Effector memory CD8-positive, alpha-beta T cell (primary cell): ENCODE results near the gene TLL2.

ENCODE experiments used
- ATAC-seq: fragments of 150-1000 bp; cut with Tn5 transposase; replicated peaks from 2 replicates; pipeline ENCODE4 v1.10.0; 2021; ENCODE audit warnings: mild to moderate bottlenecking, moderate library complexity
- DNase-seq, 3 experiments: peaks; one replicate each; pipeline ENCODE4 v3.0.0; 2021
- H3K27ac Mint-ChIP-seq, 2 donors: one replicate each; pipeline ENCODE4 v1.8.0; 2022; ENCODE audit warnings: mild to moderate bottlenecking in 2 of 2, mixed read lengths in 2 of 2, moderate library complexity in 2 of 2
- H3K27me3 Mint-ChIP-seq, 2 donors: one replicate each; pipeline ENCODE4 v1.8.0; 2022; ENCODE audit warnings: mixed read lengths in 2 of 2
- H3K36me3 Mint-ChIP-seq: one replicate; pipeline ENCODE4 v1.8.0; 2022; ENCODE audit warnings: mild to moderate bottlenecking, moderate library complexity, mixed read lengths; ENCODE audit not compliant: insufficient read depth
- H3K4me1 Mint-ChIP-seq, 2 donors: one replicate each; pipeline ENCODE4 v1.8.0; 2022; ENCODE audit warnings: low read depth in 2 of 2, mixed read lengths in 2 of 2
- H3K4me3 Mint-ChIP-seq, 2 donors: one replicate each; pipeline ENCODE4 v1.8.0; 2022; ENCODE audit warnings: mild to moderate bottlenecking in 2 of 2, mixed read lengths in 2 of 2, moderate library complexity in 2 of 2
- H3K9me3 Mint-ChIP-seq, 2 donors: one replicate each; pipeline ENCODE4 v1.8.0; 2022; ENCODE audit warnings: mixed read lengths in 2 of 2

TLL2 gene

GRCh38 chr10:96417441-96417840 lies 96.3 kb downstream of the TLL2 start:
- no peaks in the 10 kb centered on the region for H3K4me1 Mint-ChIP-seq
- no peak overlapping the region for H3K27ac Mint-ChIP-seq
- H3K36me3 Mint-ChIP-seq: no peaks in the 10 kb centered on the region
- ATAC-seq (no peak), DNase-seq (no peak)
- no peaks in the 10 kb centered on the region for H3K9me3 Mint-ChIP-seq
- no peak overlapping the region for H3K4me3 Mint-ChIP-seq
- peaks cover 7 to 14% of the 10 kb centered on the region in 2 donors for H3K27me3 Mint-ChIP-seq

- DNase-seq (no peak), ATAC-seq (no peak)
- Mint-ChIP-seq H3K27me3 (peaks cover 12 to 14% of the 10 kb centered on the region in 2 donors), H3K4me1 (no peaks in the 10 kb centered on the region), H3K9me3 (no peaks in the 10 kb centered on the region), H3K36me3 (no peaks in the 10 kb centered on the region), H3K27ac (no peak overlapping the region), H3K4me3 (no peak overlapping the region)
These were observed 97.1 kb downstream of the TLL2 start for GRCh38 chr10:96416643-96417042.

GRCh38 chr10:96415891-96416554 lies 97.7 kb downstream of the TLL2 start:
- Mint-ChIP-seq H3K27me3 (peaks cover 12 to 14% of the 10 kb centered on the region in 2 donors), H3K4me3 (no peak overlapping the region), H3K4me1 (no peaks in the 10 kb centered on the region), H3K27ac (no peak overlapping the region), H3K36me3 (no peaks in the 10 kb centered on the region), H3K9me3 (no peaks in the 10 kb centered on the region)
- DNase-seq (no peak), ATAC-seq (no peak)

GRCh38 chr10:96415150-96415890 lies 98.4 kb downstream of the TLL2 start:
- peaks cover 8 to 12% of the 10 kb centered on the region in 2 donors for H3K27me3 Mint-ChIP-seq
- H3K4me1 Mint-ChIP-seq: no peaks in the 10 kb centered on the region
- no peaks in the 10 kb centered on the region for H3K9me3 Mint-ChIP-seq
- H3K4me3 Mint-ChIP-seq: no peak overlapping the region
- ATAC-seq: no peak
- H3K27ac Mint-ChIP-seq: no peak overlapping the region
- no peak for DNase-seq
- H3K36me3 Mint-ChIP-seq: no peaks in the 10 kb centered on the region

- ATAC-seq (no peak), DNase-seq (no peak)
- H3K4me1 Mint-ChIP-seq: no peaks in the 10 kb centered on the region
- no peak overlapping the region for H3K4me3 Mint-ChIP-seq
- H3K27me3 Mint-ChIP-seq: peaks cover 9 to 12% of the 10 kb centered on the region in 2 donors
- H3K36me3 Mint-ChIP-seq: no peaks in the 10 kb centered on the region
- H3K9me3 Mint-ChIP-seq: no peaks in the 10 kb centered on the region
- no peak overlapping the region for H3K27ac Mint-ChIP-seq
These were observed 99.4 kb downstream of the TLL2 start for GRCh38 chr10:96414303-96414702.

- Mint-ChIP-seq H3K4me1 (no peaks in the 10 kb centered on the region), H3K36me3 (no peaks in the 10 kb centered on the region), H3K27me3 (peaks cover 16 to 17% of the 10 kb centered on the region in 2 donors), H3K4me3 (no peak overlapping the region), H3K27ac (no peak overlapping the region), H3K9me3 (no peaks in the 10 kb centered on the region)
- no peak for DNase-seq
- no peak for ATAC-seq
These were observed 100.5 kb downstream of the TLL2 start for GRCh38 chr10:96413151-96413787.

GRCh38 chr10:96411716-96412320 lies 101.9 kb downstream of the TLL2 start:
- Mint-ChIP-seq H3K27me3 (peaks cover 31 to 32% of the 10 kb centered on the region in 2 donors), H3K4me1 (no peaks in the 10 kb centered on the region)
- no peak for DNase-seq

GRCh38 chr10:96410296-96410695 lies 103.4 kb downstream of the TLL2 start:
- ATAC-seq (no peak), DNase-seq (no peak)
- H3K36me3 Mint-ChIP-seq: no peaks in the 10 kb centered on the region
- no peak overlapping the region for H3K4me3 Mint-ChIP-seq
- H3K27me3 Mint-ChIP-seq: peaks cover 45 to 47% of the 10 kb centered on the region in 2 donors
- H3K9me3 Mint-ChIP-seq: no peaks in the 10 kb centered on the region
- H3K27ac Mint-ChIP-seq: no peak overlapping the region
- no peaks in the 10 kb centered on the region for H3K4me1 Mint-ChIP-seq

More at GRCh38 chr10:96411716-96412320, 101.9 kb downstream of the TLL2 start:
- no peak overlapping the region for H3K4me3 Mint-ChIP-seq
- no peak for ATAC-seq
- no peaks in the 10 kb centered on the region for H3K36me3 Mint-ChIP-seq
- no peaks in the 10 kb centered on the region for H3K9me3 Mint-ChIP-seq
- H3K27ac Mint-ChIP-seq: no peak overlapping the region

GRCh38 chr10:96408201-96408600 lies 105.5 kb downstream of the TLL2 start:
- ATAC-seq (no peak), DNase-seq (no peak)
- Mint-ChIP-seq H3K27me3 (peaks cover 48 to 52% of the 10 kb centered on the region in 2 donors), H3K36me3 (no peaks in the 10 kb centered on the region), H3K27ac (no peak overlapping the region), H3K4me1 (no peaks in the 10 kb centered on the region), H3K9me3 (no peaks in the 10 kb centered on the region), H3K4me3 (no peak overlapping the region)

- DNase-seq (no peak), ATAC-seq (no peak)
- Mint-ChIP-seq H3K27ac (no peak overlapping the region), H3K36me3 (no peaks in the 10 kb centered on the region), H3K27me3 (peaks cover 49 to 58% of the 10 kb centered on the region in 2 donors), H3K4me3 (no peak overlapping the region), H3K4me1 (no peaks in the 10 kb centered on the region), H3K9me3 (no peaks in the 10 kb centered on the region)
These were observed 106.1 kb downstream of the TLL2 start for GRCh38 chr10:96407560-96408069.

GRCh38 chr10:96406091-96406490 lies 107.6 kb downstream of the TLL2 start:
- DNase-seq (no peak), ATAC-seq (no peak)
- Mint-ChIP-seq H3K27ac (no peak overlapping the region), H3K36me3 (no peaks in the 10 kb centered on the region), H3K9me3 (no peaks in the 10 kb centered on the region), H3K4me3 (no peak overlapping the region), H3K4me1 (no peaks in the 10 kb centered on the region), H3K27me3 (peaks cover 56 to 73% of the 10 kb centered on the region in 2 donors)

GRCh38 chr10:96402417-96403305 lies 111.1 kb downstream of the TLL2 start:
- Mint-ChIP-seq H3K27ac (no peak overlapping the region), H3K9me3 (no peaks in the 10 kb centered on the region), H3K36me3 (no peaks in the 10 kb centered on the region), H3K4me3 (no peak overlapping the region), H3K27me3 (peaks cover 65 to 81% of the 10 kb centered on the region in 2 donors), H3K4me1 (peaks cover 0 to under 1% of the 10 kb centered on the region in 2 donors)
- ATAC-seq (no peak), DNase-seq (no peak)
